Gastroesophageal sphincter (tissue), 3 donors: Measurements from ENCODE around the gene NDUFC1.

Experiments
- POLR2A ChIP-seq, 2 donors: fragments of 450-650 bp; IDR thresholded peaks; one replicate each; pipeline ENCODE4 v1.6.1; 2017; ENCODE audit warnings: antibody characterized with exemption in 2 of 2, mild to moderate bottlenecking in 2 of 2, moderate library complexity in 1 of 2
- POLR2AphosphoS5 ChIP-seq: sonication (generic); formaldehyde crosslinking; IDR thresholded peaks from one replicate; pipeline ENCODE4 v1.6.1; 2017; ENCODE audit warnings: antibody characterized with exemption
- TF ChIP-seq, protein P1 (sequence below), 4 experiments: fragments of 200-600 bp in 2 of 4; fragments of 450-650 bp in 2 of 4; sonication (generic) in 1 of 4; IDR thresholded peaks; one replicate each; pipeline ENCODE4 v1.5.1; 2017 to 2019; ENCODE audit warnings: antibody characterized with exemption in 4 of 4, mild to moderate bottlenecking in 2 of 4, moderate library complexity in 2 of 4

DNA sequence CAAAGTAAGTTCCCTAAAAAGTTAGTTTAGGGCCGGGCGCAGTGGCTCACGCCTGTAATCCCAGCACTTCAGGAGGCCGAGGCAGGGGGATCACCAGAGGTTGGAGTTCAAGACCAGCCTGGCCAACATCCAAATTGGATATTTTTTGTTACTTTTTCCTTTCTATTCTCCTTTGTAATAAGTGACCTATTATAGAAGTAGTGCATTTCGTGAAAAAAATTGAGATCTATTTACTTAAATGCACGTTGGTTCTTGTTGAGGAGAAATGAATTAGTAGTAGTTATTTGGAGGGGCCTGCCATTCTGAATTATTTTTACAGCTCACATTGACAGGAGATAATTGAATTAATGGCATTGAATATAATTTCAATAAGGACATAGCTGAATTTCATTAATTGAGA lies 22.3 kb upstream of the NDUFC1 start:
- TF ChIP-seq, protein P1, sequence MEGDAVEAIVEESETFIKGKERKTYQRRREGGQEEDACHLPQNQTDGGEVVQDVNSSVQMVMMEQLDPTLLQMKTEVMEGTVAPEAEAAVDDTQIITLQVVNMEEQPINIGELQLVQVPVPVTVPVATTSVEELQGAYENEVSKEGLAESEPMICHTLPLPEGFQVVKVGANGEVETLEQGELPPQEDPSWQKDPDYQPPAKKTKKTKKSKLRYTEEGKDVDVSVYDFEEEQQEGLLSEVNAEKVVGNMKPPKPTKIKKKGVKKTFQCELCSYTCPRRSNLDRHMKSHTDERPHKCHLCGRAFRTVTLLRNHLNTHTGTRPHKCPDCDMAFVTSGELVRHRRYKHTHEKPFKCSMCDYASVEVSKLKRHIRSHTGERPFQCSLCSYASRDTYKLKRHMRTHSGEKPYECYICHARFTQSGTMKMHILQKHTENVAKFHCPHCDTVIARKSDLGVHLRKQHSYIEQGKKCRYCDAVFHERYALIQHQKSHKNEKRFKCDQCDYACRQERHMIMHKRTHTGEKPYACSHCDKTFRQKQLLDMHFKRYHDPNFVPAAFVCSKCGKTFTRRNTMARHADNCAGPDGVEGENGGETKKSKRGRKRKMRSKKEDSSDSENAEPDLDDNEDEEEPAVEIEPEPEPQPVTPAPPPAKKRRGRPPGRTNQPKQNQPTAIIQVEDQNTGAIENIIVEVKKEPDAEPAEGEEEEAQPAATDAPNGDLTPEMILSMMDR (IDR thresholded peaks at IDR 0.05): no peak
- no peak for TF ChIP-seq POLR2A (IDR thresholded peaks at IDR 0.05)
- no peak for TF ChIP-seq POLR2AphosphoS5
